Measurements from ENCODE around the gene ZFYVE28. TPM values are rescaled to one million over a fixed set of nuclear protein-coding genes. Genes with fewer than 3 reads are reported as not detected.
A peak's percentile ranks its signal among the peaks of the same experiment; 100 is the strongest.

ZFYVE28 gene
- polyA plus RNA-seq, 1 of the 3 experiments (the other 2 are of a cell fraction) = 3.2 TPM

- no peak for TF ChIP-seq CTCF (IDR thresholded peaks at IDR 0.05)
- no peak for TF ChIP-seq TEAD4 (IDR thresholded peaks at IDR 0.05; ENCODE audit: borderline replicate concordance, insufficient read depth)
- no peak for TF ChIP-seq FOXJ3 (CRISPR knock-in tag; IDR thresholded peaks at IDR 0.05)
- TF ChIP-seq FOSL2 (IDR thresholded peaks at IDR 0.05; ENCODE audit: borderline replicate concordance, low read depth) = no peak
- TF ChIP-seq MEF2A (IDR thresholded peaks at IDR 0.05; ENCODE audit: borderline replicate concordance, low read depth) = no peak
- no peak for TF ChIP-seq TAF1 (IDR thresholded peaks at IDR 0.05; ENCODE audit: borderline replicate concordance, low read depth, low read length)
- TF ChIP-seq RAD21 (IDR thresholded peaks at IDR 0.05; ENCODE audit: low read length) = no peak
- TF ChIP-seq POLR2AphosphoS5 (IDR thresholded peaks at IDR 0.05; ENCODE audit: low read depth, low read length) = no peak
Measured at GRCh38 chr4:2266821-2267220, 151.6 kb downstream of the ZFYVE28 start (continued).

- Histone ChIP-seq H3K36me3 (replicated peaks in 1 of 2; ENCODE audit: control insufficient read depth in 1 of 2, insufficient read depth in 2 of 2, low read length in 1 of 2) (no peaks in the 10 kb centered on the region), H3K9me3 (no peaks in the 10 kb centered on the region), H3K27ac (ENCODE audit: low read depth in 2 of 2, low read length in 1 of 2) (peak overlapping the region in 1 of 2 experiments; percentile 44; a peak in 1 of 4 replicates), H3K79me2 (ENCODE audit: insufficient read depth) (peaks cover 1% of the 10 kb centered on the region), H3K9me2 (no peaks in the 10 kb centered on the region), H3K4me3 (ENCODE audit: low read depth in 2 of 2, low read length in 1 of 2) (no peak overlapping the region), H4K20me1 (ENCODE audit: insufficient read depth) (no peaks in the 10 kb centered on the region; the same call in 1 of the 2 replicates), H3F3A (replicated peaks; ENCODE audit: insufficient read depth) (no peaks in the 10 kb centered on the region), H3K4me1 (ENCODE audit: control insufficient read depth in 1 of 2, insufficient read depth in 2 of 2, low read depth in 1 of 2, low read length in 1 of 2) (peaks cover 0 to 50% of the 10 kb centered on the region in 2 experiments; a peak in 1 of 4 replicates), H3K9ac (no peak overlapping the region), H3K27me3 (ENCODE audit: insufficient read depth) (no peaks in the 10 kb centered on the region), H2AFZ (ENCODE audit: low read depth) (no peak overlapping the region), H3K4me2 (0 out of 2 replicates have a peak overlapping the region, but pooled peaks have one; percentile 7)
- WGBS (ENCODE audit: low lambda C conversion rate) = 58% methylated on average over 8 of the region's 8 CpGs
- CTCF ChIA-PET = interaction anchor here (1.3 kb wide), 1 partner anchor 95 kb away, joined by 4 read pairs; no protein-coding TSS in a partner anchor
- TF ChIP-seq RAD21 (IDR thresholded peaks at IDR 0.05; ENCODE audit: low read length) (no peak), GABPA (IDR thresholded peaks at IDR 0.05; ENCODE audit: low read depth) (no peak), RCOR1 (IDR thresholded peaks at IDR 0.05; ENCODE audit: low read length) (no peak), FOXJ3 (CRISPR knock-in tag; IDR thresholded peaks at IDR 0.05) (no peak)
- DNase-seq = peak; percentile 48
- POLR2A ChIA-PET = no interaction called here
Measured at GRCh38 chr4:2266181-2266580, 152.3 kb downstream of the ZFYVE28 start.

- Histone ChIP-seq H3K4me2 (0 out of 2 replicates have a peak overlapping the region, but pooled peaks have one; percentile 7), H2AFZ (ENCODE audit: low read depth) (no peak overlapping the region), H4K20me1 (ENCODE audit: insufficient read depth) (peaks cover 2% of the 10 kb centered on the region; the same call in 1 of the 2 replicates), H3K9ac (no peak overlapping the region), H3K9me3 (no peaks in the 10 kb centered on the region), H3K36me3 (replicated peaks in 1 of 2; ENCODE audit: control insufficient read depth in 1 of 2, insufficient read depth in 2 of 2, low read length in 1 of 2) (no peaks in the 10 kb centered on the region), H3K4me1 (ENCODE audit: control insufficient read depth in 1 of 2, insufficient read depth in 2 of 2, low read depth in 1 of 2, low read length in 1 of 2) (peaks cover under 1 to 55% of the 10 kb centered on the region in 2 experiments; a peak in 2 of 4 replicates), H3K27ac (ENCODE audit: low read depth in 2 of 2, low read length in 1 of 2) (peak overlapping the region in 1 of 2 experiments; percentile 44; a peak in 1 of 4 replicates), H3K79me2 (ENCODE audit: insufficient read depth) (peaks cover 9% of the 10 kb centered on the region), H3K9me2 (no peaks in the 10 kb centered on the region), H3K27me3 (ENCODE audit: insufficient read depth) (no peaks in the 10 kb centered on the region), H3F3A (replicated peaks; ENCODE audit: insufficient read depth) (no peaks in the 10 kb centered on the region), H3K4me3 (ENCODE audit: low read depth in 2 of 2, low read length in 1 of 2) (no peak overlapping the region)
- CTCF ChIA-PET = interaction anchor here (1.3 kb wide), 2 partner anchors 95 to 171 kb away, joined by 3 to 4 read pairs; no protein-coding TSS in a partner anchor
- WGBS (ENCODE audit: low lambda C conversion rate) = 92% methylated on average over 18 of the region's 19 CpGs
- TF ChIP-seq FOXJ3 (CRISPR knock-in tag; IDR thresholded peaks at IDR 0.05) (no peak), CTCF (IDR thresholded peaks at IDR 0.05) (0 out of 2 replicates have a peak, but pooled peaks have one; percentile 9)
- DNase-seq = no peak
- POLR2A ChIA-PET = no interaction called here
Measured at GRCh38 chr4:2265113-2266110, 153.0 kb downstream of the ZFYVE28 start.

All from SK-N-SH (cell line).